ENCODE data around the gene TIGAR.
A peak's percentile ranks its signal among the peaks of the same experiment; 100 is the strongest.

The TIGAR gene

DNA sequence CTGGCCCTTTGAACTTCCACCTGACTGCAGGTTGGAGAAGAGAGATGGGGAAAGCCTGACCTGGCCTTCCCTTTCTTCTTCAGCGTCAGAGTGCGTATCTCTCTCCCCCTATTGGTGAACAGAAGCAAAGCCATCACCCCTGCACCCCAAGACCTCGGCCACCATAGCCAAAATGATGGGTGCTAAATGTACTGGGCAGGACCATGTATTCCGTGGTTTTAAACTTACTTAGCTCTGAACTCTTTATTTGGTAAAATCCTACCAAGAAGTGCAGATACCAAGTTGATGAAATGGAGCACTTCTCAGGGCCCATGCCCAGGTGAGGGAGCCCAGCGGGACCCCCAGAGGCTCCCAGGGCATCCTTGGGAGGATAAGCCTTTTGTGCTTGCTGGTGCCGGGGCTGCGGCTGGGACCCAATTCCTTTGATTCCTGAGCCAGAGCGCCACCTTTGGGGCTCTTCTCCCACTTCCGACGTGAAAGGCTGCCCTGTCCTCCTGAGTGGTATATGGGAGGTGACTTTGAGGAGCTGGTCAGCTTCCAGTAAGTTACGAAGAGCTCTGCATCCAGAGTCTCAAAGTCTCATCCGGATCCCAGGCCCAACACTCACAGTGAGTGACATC is 38.0 kb upstream of the TIGAR start:
- DNase-seq, result no peak

- no peak for DNase-seq
Measured at GRCh38 chr12:4283512-4284255, 37.3 kb upstream of the TIGAR start.

DNA sequence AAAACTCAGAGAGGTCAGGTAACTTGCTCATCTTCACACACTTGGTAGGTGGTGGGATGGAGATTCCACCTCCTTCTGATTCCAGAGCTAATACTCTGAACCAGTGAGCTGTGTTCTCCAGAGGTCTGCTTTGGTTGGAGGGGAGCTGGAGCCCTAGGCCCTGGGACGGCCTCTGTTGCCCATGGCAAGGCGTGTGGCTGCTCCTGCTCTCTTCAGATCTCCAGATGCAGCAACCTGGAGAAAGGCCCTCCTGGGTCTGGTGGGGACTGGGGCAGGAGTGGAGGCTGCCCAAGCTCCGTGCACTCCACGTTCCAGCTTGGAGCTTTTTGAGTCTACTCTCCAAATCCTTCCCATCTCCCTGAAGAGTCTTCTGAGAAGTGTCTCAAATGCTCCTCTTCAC is 36.7 kb upstream of the TIGAR start:
- DNase-seq, result no peak

- DNase-seq, result no peak
Measured at GRCh38 chr12:4285070-4285469, 35.9 kb upstream of the TIGAR start.

DNA sequence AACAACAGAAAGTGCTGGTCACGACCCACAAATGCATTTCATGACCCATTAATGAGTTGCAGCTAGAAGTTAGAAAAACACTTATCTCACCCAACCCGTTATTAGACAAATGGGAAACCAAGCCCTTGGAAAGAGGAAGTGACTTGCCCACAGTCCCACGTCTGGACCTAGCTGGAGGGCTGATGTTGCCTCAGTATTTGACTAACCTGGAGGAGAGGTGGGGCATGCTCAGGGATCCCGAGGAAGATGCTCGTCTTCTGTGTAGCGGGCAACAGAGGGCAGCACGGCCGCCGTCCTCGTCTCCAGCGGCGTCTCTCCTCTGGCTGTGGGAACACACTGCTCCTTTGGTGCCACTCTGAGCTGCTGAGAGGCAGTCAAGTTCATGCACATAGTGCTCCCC is 34.8 kb upstream of the TIGAR start:
- DNase-seq, result no peak

- peak in 1 of 2 experiments; percentile 11 for DNase-seq
Measured at GRCh38 chr12:4286771-4287317, 34.2 kb upstream of the TIGAR start.

- no peak for DNase-seq
Measured at GRCh38 chr12:4287325-4288211, 33.4 kb upstream of the TIGAR start.

DNA sequence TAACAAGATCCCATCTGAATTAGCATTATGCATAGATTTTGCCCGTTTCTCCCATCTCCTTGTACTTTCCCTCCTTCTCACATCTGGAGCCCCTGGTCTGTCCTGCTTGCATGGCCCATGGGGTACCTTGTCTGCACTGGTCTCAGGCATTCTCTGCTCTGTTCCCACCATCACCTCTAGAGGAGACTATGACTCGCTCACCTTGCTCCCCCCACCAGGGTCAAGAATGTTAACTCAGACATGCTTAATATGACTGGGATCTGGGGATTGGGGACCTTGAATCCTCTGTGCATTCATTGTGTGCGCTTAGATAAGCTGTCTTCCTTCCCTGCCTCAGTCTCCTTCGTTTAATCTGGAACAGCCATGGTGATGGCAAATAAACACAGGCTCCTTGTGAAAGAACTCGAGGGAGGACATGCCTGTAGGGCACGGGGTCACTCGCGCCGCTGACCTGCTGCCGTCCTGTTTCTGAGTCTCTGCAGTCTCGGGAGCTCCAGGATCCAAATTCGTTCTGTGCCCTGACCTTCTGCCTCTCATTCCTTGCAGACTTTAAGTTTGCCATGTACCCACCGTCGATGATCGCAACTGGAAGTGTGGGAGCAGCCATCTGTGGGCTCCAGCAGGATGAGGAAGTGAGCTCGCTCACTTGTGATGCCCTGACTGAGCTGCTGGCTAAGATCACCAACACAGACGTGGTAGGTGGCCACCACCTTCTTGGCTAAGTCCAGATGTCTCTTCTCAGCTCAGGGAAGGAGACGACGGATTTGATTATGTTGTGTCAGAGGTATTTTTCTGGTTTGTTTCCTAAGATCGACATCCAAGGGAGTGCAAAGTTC is 32.5 kb upstream of the TIGAR start:
- DNase-seq, result peak in 1 of 2 experiments; percentile 8

- no peak for DNase-seq
Measured at GRCh38 chr12:4289231-4289878, 31.7 kb upstream of the TIGAR start.

- peak in 1 of 2 experiments; percentile 2 for DNase-seq
Measured at GRCh38 chr12:4289998-4290790, 30.8 kb upstream of the TIGAR start.

DNA sequence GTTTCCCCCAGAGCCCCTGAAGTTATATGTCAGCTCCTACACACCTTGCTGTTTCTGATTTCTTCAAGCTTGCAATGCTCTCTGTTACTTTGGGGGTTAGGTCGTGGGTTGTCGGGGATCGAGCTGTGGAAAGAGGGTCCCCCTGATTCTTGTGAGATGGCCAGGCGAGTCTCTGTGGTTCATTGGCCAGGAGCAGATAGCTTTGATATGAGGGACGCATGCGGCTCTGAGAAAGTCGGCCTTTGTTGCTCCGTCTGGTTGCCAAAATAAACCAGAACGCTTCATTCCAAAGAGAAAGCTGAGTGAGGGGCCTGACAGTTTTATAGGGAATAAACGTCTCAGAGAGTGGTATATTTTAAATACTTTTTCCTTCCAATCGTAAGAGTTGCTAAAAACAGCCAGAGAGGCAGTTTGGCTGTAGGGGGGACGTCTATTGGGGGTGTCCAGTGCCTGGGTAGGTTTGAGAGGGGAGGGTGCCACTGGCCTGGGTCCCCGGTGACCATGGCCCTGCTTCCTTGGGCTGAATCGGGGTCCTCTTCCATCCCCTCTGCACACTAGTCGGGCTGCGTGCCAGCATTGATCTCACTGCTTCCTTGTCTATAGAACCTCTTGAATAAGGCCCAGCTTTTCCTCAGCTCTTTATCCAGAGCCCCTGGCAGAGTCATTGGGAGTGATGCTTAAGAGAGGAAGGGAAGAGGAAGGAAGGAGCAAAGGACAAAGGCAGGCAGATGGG is 28.5 kb upstream of the TIGAR start:
- DNase-seq, result no peak

DNA sequence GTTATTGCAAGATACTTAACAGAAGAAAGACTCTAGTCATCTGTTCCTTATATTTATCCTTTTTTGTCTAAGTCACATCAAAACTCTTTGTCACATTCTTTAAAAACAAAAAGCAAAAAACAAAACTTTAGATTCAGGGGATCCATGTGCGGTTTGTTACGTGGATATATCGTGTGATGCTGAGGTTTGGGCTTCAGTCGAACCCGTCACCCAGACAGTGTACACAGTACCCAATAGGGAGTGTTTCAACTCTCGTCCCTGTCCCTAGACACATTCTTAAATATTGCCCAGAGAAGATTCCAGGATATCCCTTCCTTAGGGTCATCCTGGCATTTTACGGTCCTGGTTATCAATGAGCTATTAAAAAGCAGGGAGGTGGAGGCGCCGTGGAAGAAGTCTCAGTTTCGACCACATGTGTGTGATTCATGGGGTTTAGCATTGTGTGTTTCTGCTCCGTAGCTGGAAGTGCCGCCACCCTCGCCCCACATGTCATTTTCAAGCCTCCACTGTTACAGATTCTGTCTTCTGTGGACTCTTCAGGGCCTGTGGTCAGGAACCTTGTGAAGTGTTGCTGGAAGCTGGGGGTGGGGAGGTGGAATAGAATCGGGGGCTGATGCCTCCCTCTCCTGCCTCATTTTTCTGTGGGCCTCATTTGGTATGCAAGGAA is 27.6 kb upstream of the TIGAR start:
- peak; percentile 60 to 70 for DNase-seq

- DNase-seq, result no peak
Measured at GRCh38 chr12:4293966-4294505, 27.0 kb upstream of the TIGAR start.

DNA sequence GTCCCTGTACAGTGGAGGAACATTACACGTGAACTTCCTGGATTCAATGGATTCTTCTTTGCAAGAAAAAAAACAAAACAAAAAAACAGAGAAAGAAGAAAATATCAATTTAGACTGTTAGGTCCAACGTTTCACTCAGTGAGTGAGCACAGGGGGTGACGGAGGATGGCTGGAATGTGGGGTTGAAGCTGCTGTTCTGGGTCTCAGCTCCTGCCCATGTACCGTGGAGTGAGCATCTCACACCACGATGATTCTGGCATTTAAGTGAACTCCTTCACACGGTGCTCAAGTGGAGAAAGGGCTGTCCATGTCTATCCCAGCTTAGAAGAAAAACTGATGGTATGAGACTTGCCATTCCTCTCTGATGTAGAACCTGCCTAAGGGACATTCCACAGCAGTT is 24.3 kb upstream of the TIGAR start:
- no peak for DNase-seq

- no peak for DNase-seq
Measured at GRCh38 chr12:4297617-4298016, 23.4 kb upstream of the TIGAR start.

DNA sequence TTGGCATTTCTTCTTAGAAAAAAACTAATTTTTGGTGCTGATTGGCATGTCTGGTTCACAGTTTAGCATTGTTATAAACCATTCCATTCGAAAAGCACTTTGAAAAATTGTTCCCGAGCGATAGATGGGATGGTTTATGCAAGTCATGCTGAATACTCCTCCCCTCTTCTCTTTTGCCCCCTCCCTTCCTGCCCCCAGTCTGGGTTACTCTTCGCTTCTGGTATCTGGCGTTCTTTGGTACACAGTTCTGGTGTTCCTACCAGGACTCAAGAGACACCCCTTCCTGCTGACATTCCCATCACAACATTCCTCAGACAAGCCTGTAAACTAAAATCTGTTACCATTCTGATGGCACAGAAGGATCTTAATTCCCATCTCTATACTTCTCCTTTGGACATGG is 20.1 kb upstream of the TIGAR start:
- DNase-seq, result no peak

DNA sequence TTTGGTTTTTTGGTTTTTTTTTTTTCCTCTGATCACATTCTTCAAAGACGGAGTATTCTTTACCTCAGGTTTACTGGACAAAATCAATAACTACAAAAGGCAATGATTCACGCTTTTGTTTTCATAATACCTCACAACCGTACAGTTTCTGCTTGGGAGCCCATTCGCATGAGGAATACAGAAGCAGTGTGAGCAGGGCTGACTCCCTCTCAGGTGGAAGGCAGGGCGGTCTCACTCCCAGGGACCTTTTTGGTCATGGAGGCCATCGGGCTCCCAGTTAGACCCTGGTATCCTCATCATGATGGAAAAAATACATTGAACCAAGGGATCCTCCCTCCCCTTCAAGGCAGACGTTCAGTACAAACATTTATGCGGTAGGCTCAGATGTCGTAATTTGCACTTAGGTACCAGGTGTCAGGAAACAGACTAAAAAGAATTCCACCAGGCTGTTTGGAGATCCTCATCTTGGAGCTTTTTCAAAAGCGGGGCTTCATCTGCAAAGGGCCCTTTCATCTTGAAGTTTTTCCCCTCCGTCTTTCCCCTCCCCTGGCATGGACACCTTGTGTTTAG is 19.0 kb upstream of the TIGAR start:
- DNase-seq, result no peak

DNA sequence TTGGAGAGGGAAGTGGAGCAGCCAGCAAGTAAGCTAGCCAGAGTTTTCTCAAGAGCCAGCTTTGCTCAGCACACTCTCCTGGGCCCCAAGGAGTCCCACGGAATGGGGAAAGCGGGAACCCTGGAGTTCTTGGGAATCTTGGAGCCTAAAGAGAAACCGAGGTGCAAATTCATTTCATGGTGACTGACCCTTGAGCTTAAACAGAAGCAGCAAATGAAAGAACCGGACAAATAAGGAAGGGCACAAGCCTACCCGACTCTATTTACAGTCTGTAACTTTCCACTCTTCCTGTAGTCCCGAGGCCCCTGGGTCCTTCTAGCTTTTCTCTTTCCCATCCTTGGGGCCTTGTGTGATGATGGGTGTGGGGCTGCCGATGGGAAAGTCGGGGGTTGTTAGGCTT is 18.1 kb upstream of the TIGAR start:
- DNase-seq, result no peak

DNA sequence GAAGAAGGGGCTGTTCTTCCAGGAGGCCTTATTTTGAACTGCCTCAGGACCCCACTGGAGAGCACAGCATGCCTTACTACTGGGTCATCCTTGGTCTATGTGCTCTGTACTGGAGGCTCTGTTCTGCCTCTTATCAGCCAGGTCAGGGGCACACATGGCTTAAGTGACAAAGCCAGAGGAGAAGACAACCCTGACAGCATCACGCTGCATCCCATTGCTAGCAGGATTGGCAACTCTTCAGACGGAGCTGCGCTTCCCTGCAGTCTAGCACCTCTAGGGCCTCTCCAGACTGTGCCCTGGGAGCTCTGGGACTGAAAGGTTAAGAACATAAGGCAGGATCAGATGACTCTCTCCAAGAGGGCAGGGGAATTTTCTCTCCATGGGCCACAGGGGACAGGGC is 17.3 kb upstream of the TIGAR start:
- DNase-seq, result no peak

Data from activated CD4-positive, alpha-beta T cell treated with anti-CD3 and anti-CD28 coated beads, Interleukin-2, amount 50 U/mL, for 48 hours (primary cell).